Upper lobe of right lung (tissue), 1 donor: ENCODE data around the gene PLAGL2. TPM values are rescaled to one million over a fixed set of nuclear protein-coding genes. Genes with fewer than 3 reads are reported as not detected.
A peak's percentile ranks its signal among the peaks of the same experiment; 100 is the strongest.

Experiments
- ATAC-seq: fragments of 200-7000 bp; cut with Tn5 transposase; one replicate; pipeline ENCODE4 v1.9.1; 2020; ENCODE audit warnings: mild to moderate bottlenecking, moderate library complexity
- DNase-seq: peaks from one replicate; pipeline ENCODE4 v3.0.0-alpha.2; 2020
- H3K27ac ChIP-seq: fragments of 200-600 bp; one replicate; pipeline ENCODE4 v1.8.0; 2022
- H3K27me3 ChIP-seq: fragments of 200-600 bp; one replicate; pipeline ENCODE4 v1.8.0; 2022; ENCODE audit warnings: mild to moderate bottlenecking
- H3K36me3 ChIP-seq: fragments of 200-600 bp; one replicate; pipeline ENCODE4 v1.8.0; 2022
- H3K4me1 ChIP-seq: fragments of 200-600 bp; one replicate; pipeline ENCODE4 v1.8.0; 2022
- H3K4me3 ChIP-seq: fragments of 200-600 bp; one replicate; pipeline ENCODE4 v1.8.0; 2022; ENCODE audit warnings: mild to moderate bottlenecking
- H3K9me3 ChIP-seq: fragments of 200-600 bp; one replicate; pipeline ENCODE4 v1.8.0; 2022
- intact Hi-C: fragments of 100-400 bp; cut with DNase I; formaldehyde crosslinking; loops from one replicate; pipeline ENCODE4 v1.11.0; 2022
- total RNA-seq: library from RNA; stranded (reverse); fragmentation: NEBNext Ultra II Directional; extraction: Animal tissue kit (Norgen Biotek cat#: 25700); gene quantifications from one replicate; pipeline ENCODE4 v1.2.1, GENCODE V29; 2021
- TF ChIP-seq, protein P1 (sequence below): fragments of 200-600 bp; IDR thresholded peaks from one replicate; pipeline ENCODE4 v1.8.0; 2022; ENCODE audit warnings: antibody characterized with exemption
- donor health status: DM: no; HTN: yes; CAD: no; lungs with severe emphysema.

PLAGL2 gene
- total RNA-seq, 1 donor from 2014 or later, result 15.9 TPM

DNA sequence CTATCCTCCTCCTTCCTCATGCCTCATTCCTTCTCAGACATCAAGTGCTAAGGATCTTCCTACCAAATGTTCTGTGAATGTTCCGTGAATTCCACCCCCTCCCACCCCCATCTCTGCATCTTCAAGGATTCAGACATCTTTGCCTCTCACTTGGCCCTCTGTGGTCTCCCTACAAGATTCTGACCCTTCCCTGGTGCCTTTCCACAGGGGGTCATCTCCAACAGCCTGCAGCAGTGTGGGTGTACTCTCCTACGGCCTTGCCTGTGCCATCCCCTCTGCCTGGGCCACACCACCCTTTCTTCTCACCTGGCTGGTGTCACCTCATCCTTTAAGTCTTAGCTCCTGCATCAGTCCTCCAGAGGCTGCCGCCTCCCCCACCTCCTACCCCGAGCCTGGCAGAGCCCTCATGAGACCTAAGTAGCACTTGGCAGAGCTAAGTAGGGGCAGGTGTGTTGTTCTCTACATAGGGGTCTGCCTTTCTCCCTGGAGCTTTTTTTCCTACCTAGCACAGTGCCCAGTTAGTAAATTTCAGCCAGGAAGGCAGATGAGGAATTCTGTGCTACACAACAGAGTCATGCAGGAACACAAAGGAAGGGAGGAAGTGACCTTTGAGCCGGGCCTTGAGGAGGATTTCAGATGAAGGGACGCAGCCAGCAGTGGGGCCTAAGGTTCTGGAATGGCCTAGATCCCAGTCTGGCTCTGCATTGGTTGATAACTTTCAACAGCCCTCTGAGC is 55.0 kb downstream of the PLAGL2 start:
- H3K27me3 ChIP-seq, result no peaks in the 10 kb centered on the region
- no peak overlapping the region for H3K4me3 ChIP-seq
- peaks cover 68% of the 10 kb centered on the region for H3K36me3 ChIP-seq
- H3K9me3 ChIP-seq, result no peaks in the 10 kb centered on the region
- ATAC-seq, result no peak
- TF ChIP-seq, protein P1, sequence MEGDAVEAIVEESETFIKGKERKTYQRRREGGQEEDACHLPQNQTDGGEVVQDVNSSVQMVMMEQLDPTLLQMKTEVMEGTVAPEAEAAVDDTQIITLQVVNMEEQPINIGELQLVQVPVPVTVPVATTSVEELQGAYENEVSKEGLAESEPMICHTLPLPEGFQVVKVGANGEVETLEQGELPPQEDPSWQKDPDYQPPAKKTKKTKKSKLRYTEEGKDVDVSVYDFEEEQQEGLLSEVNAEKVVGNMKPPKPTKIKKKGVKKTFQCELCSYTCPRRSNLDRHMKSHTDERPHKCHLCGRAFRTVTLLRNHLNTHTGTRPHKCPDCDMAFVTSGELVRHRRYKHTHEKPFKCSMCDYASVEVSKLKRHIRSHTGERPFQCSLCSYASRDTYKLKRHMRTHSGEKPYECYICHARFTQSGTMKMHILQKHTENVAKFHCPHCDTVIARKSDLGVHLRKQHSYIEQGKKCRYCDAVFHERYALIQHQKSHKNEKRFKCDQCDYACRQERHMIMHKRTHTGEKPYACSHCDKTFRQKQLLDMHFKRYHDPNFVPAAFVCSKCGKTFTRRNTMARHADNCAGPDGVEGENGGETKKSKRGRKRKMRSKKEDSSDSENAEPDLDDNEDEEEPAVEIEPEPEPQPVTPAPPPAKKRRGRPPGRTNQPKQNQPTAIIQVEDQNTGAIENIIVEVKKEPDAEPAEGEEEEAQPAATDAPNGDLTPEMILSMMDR, result no peak
- peak; percentile 5 for DNase-seq
- peaks cover 17% of the 10 kb centered on the region for H3K4me1 ChIP-seq
- H3K27ac ChIP-seq, result no peak overlapping the region
- intact Hi-C loops, result no loop called here

DNA sequence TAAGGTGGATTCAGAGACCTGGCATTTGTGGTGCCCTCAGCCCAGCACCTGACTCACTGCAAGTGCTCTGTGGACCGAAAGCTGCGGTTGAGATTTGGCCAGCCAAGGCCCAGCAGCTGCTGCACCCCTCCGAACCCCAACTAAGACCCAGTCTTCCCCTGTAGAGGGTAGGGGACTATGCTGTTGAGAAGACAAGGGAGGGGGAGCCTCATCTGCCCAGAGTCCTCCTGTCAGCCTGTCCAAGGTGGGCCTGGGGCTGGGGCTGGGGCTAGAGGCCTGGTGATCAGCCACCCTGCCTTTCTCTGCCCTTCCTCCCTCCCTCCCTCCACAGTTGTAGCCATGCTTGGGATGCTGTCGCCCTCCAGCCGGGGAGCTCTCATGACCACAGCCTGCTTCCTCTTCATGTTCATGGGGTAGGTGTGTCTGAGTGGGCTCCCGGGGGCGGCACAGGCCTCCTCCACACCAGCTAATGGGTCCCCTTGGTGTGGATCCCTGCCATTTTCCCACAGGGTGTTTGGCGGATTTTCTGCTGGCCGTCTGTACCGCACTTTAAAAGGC is 57.2 kb downstream of the PLAGL2 start:
- intact Hi-C loops, result no loop called here
- Histone ChIP-seq H3K27me3 (no peaks in the 10 kb centered on the region), H3K4me3 (no peak overlapping the region), H3K4me1 (peaks cover 11% of the 10 kb centered on the region), H3K9me3 (no peaks in the 10 kb centered on the region), H3K27ac (no peak overlapping the region), H3K36me3 (peaks cover 83% of the 10 kb centered on the region)
- DNase-seq, result no peak
- no peak for ATAC-seq
- TF ChIP-seq, protein P1, result no peak

DNA sequence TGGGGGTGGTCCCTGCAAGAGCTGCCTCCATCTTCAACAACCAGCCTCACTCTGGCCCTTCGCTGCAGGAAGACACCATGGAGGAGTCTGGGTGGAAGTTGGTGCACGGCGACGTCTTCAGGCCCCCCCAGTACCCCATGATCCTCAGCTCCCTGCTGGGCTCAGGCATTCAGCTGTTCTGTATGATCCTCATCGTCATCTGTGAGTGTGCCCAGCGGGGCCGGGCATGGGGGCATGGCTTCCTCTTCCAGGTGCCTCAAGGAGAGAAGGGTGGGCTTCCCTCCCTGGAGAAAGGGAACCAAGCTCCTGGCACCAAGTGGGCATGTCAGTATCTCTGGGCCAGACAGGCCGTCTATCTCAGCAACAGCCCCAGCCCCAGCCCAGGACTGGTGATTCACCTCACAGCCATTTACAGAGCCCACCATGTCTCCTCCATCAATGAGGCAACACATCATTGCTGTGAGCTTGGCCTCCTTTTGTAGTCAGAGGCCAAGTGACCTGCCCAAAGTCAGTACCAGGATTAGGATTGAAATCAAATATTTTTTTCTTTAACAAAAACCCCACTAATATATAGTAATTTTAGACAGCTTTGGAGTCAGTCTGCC is 57.9 kb downstream of the PLAGL2 start:
- DNase-seq, result no peak
- H3K36me3 ChIP-seq, result peaks cover 90% of the 10 kb centered on the region

DNA sequence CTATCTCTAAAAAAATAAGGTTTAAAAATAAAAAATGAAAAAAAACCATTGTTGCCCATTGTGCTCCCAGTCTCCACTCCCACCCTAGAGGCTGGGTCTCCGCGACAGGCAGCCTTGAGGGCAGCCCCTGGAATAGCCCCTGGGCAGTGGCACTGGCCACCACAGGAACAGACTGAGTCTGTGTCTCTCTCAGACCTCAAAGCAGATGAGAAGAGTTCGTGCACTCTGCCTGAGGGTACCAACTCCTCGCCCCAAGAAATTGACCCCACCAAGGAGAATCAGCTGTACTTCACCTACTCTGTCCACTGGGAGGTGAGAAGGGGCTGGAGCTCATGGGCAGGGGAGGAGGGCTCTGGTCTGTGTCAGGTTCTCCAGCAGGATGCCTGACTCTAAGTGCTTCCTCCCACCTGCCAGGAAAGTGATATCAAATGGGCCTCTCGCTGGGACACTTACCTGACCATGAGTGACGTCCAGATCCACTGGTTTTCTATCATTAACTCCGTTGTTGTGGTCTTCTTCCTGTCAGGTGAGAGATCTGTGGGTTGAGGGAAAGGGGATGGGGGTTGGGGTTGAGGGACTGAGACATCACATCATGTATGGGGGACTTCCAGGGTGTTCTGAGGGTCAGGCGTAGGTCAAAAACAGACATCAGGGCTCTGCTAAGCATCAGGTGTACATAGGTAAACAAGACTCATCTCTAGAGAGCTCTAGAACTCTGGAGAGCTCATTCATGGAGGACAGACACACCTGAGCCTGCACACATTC is 62.5 kb downstream of the PLAGL2 start:
- Histone ChIP-seq H3K27me3 (no peaks in the 10 kb centered on the region), H3K4me1 (no peaks in the 10 kb centered on the region), H3K36me3 (peaks cover 96% of the 10 kb centered on the region), H3K27ac (no peak overlapping the region), H3K9me3 (no peaks in the 10 kb centered on the region), H3K4me3 (no peak overlapping the region)
- intact Hi-C loops, result no loop called here
- ATAC-seq, result no peak
- DNase-seq, result no peak
- TF ChIP-seq, protein P1, result no peak

More for the DNA sequence above, 57.9 kb downstream of the PLAGL2 start:
- Histone ChIP-seq H3K4me1 (peaks cover 4% of the 10 kb centered on the region), H3K27ac (no peak overlapping the region), H3K27me3 (no peaks in the 10 kb centered on the region), H3K9me3 (no peaks in the 10 kb centered on the region), H3K4me3 (no peak overlapping the region)
- TF ChIP-seq, protein P1, result no peak
- intact Hi-C loops, result no loop called here
- no peak for ATAC-seq

DNA sequence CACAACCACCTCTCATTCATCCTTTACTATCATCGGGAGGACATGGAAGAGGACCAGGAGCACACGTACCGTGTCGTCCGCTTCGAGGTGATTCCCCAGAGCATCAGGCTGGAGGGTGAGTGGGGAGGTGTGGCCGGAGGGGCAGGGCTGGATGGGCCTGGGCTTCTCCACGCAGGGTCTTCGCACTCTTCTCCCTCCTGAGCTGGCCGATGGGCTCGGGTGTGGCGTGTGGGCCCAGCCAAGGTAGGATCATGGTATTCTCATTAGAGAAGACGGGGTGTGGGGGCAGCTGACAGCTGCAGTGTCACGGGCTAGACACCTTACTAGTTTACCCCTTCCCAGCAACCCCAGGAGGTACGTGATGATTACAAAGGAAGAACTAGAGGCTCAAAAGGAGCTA is 64.6 kb downstream of the PLAGL2 start:
- intact Hi-C loops, result no loop called here
- no peak overlapping the region for H3K27ac ChIP-seq
- TF ChIP-seq, protein P1, result no peak
- DNase-seq (no peak), ATAC-seq (no peak)
- H3K9me3 ChIP-seq, result no peaks in the 10 kb centered on the region
- H3K27me3 ChIP-seq, result no peaks in the 10 kb centered on the region
- no peak overlapping the region for H3K4me3 ChIP-seq
- no peaks in the 10 kb centered on the region for H3K4me1 ChIP-seq
- H3K36me3 ChIP-seq, result peaks cover 97% of the 10 kb centered on the region

Other genes with a start within 250 kb of the PLAGL2 start
- gene XKR7, start 239.6 kb downstream of the PLAGL2 start, total RNA-seq, result 0.09 TPM
- gene CCM2L, start 197.3 kb downstream of the PLAGL2 start, total RNA-seq, result 23.2 TPM
- gene HCK, start 155.5 kb downstream of the PLAGL2 start, total RNA-seq, result 49.0 TPM
- 49.2 TPM for gene TM9SF4, start 98.0 kb downstream of the PLAGL2 start, total RNA-seq
- 31.5 TPM for gene POFUT1, start 137 bp upstream of the PLAGL2 start, total RNA-seq
- gene KIF3B, start 69.9 kb upstream of the PLAGL2 start, total RNA-seq, result 29.0 TPM
- gene ASXL1, start 150.6 kb upstream of the PLAGL2 start, total RNA-seq, result 79.1 TPM